ENCODE results near the gene ENGASE. TPM values are rescaled to one million over a fixed set of nuclear protein-coding genes. Genes with fewer than 3 reads are reported as not detected.
A peak's percentile ranks its signal among the peaks of the same experiment; 100 is the strongest.

The ENGASE gene
- total and polyA plus RNA-seq, 2 experiments from 2014 or later, result 48.8 to 69.8 TPM

DNA sequence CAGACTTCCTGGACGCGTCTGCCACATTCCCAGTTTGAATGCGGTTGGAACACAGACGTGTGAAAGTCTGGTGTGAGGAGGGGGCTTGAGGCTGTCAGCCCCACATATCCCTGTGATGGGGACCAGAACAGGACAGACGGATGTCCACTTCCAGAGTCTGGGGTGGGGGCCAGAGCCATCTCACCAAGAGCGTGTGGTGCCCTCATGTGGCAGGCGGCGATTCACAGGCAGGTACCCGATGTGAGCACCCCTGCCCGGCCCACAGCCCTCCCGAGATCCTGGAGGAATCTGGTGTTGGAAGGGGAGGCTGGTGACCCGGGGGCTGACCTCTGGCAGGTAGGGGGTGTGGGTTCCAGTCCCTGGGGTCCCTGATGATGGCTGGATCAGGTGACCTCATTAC, 51.5 kb downstream of the ENGASE start:
- Histone ChIP-seq H3K27ac (no peak overlapping the region), H3K27me3 (no peaks in the 10 kb centered on the region), H3K4me3 (no peak overlapping the region), H3K4me1 (ENCODE audit: low read depth) (no peaks in the 10 kb centered on the region), H3K9me3 (ENCODE audit: low read depth) (no peaks in the 10 kb centered on the region), H3K36me3 (no peaks in the 10 kb centered on the region)
- TF ChIP-seq, protein P1, sequence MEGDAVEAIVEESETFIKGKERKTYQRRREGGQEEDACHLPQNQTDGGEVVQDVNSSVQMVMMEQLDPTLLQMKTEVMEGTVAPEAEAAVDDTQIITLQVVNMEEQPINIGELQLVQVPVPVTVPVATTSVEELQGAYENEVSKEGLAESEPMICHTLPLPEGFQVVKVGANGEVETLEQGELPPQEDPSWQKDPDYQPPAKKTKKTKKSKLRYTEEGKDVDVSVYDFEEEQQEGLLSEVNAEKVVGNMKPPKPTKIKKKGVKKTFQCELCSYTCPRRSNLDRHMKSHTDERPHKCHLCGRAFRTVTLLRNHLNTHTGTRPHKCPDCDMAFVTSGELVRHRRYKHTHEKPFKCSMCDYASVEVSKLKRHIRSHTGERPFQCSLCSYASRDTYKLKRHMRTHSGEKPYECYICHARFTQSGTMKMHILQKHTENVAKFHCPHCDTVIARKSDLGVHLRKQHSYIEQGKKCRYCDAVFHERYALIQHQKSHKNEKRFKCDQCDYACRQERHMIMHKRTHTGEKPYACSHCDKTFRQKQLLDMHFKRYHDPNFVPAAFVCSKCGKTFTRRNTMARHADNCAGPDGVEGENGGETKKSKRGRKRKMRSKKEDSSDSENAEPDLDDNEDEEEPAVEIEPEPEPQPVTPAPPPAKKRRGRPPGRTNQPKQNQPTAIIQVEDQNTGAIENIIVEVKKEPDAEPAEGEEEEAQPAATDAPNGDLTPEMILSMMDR (IDR thresholded peaks at IDR 0.05; ENCODE audit: low read depth, low read length), result peak; percentile 17
- DNase-seq (ENCODE audit: low read depth in 1 of 2, low spot score in 1 of 2), result peak in 1 of 2 donors; percentile 6

DNA sequence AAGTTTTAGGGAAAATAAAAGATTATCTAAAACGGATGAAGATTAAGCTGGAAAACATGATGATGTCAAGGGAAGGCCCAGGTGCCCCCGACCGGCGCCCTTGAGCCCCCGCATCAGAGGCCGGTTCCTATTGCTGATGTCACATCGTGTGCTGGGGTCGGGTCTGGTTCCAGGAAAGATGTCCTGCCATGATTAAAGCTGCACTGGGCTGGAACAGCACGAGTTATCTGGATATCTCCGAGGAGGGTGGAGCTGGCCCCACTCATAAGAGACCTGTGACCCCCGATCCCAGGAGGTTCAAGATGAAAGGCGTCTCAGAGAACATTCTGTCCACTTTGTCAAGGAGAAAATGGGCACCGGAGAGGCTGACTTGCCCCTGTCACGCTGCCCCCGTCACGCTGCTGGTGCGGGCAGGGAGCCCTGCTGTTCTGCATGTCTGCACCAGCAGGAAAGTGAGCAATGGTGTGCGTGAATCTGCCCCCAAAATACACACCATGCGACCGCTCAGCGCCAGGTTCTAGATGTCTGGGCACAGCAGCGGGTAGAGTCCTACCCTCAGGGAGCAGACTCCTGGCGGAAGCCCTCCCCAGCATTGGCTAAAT, 53.0 kb downstream of the ENGASE start:
- H3K4me3 ChIP-seq, result no peak overlapping the region
- no peaks in the 10 kb centered on the region for H3K9me3 ChIP-seq (ENCODE audit: low read depth)
- no peaks in the 10 kb centered on the region for H3K36me3 ChIP-seq
- no peaks in the 10 kb centered on the region for H3K27me3 ChIP-seq
- DNase-seq (ENCODE audit: low read depth in 1 of 2, low spot score in 1 of 2), result no peak
- H3K4me1 ChIP-seq (ENCODE audit: low read depth), result no peaks in the 10 kb centered on the region
- TF ChIP-seq, protein P1 (IDR thresholded peaks at IDR 0.05; ENCODE audit: low read depth, low read length), result no peak
- H3K27ac ChIP-seq, result no peak overlapping the region

DNA sequence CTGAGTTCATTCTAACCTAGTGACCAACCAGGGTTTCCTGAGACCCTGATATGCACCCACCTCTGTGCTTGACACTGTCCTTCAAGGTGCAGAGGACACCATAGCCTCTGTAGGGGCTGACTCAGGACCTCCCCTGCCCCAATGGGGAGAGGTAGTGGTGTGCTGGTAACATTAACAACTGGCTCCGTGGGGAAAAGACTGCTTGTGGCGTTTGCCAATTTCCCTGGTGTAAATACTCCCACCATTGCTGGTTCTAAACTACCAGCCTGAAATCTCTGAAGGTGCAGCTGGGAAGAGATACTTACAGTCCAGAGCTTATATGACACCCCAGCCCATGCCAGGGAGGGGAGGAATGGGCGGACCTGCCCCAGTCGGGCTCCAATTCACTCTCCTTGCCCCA, 54.9 kb downstream of the ENGASE start:
- no peak for DNase-seq (ENCODE audit: low read depth in 1 of 2, low spot score in 1 of 2)
- Histone ChIP-seq H3K36me3 (no peaks in the 10 kb centered on the region), H3K9me3 (ENCODE audit: low read depth) (no peaks in the 10 kb centered on the region), H3K4me3 (no peak overlapping the region), H3K27ac (no peak overlapping the region), H3K4me1 (ENCODE audit: low read depth) (no peaks in the 10 kb centered on the region), H3K27me3 (no peaks in the 10 kb centered on the region)
- TF ChIP-seq, protein P1 (IDR thresholded peaks at IDR 0.05; ENCODE audit: low read depth, low read length), result no peak

DNA sequence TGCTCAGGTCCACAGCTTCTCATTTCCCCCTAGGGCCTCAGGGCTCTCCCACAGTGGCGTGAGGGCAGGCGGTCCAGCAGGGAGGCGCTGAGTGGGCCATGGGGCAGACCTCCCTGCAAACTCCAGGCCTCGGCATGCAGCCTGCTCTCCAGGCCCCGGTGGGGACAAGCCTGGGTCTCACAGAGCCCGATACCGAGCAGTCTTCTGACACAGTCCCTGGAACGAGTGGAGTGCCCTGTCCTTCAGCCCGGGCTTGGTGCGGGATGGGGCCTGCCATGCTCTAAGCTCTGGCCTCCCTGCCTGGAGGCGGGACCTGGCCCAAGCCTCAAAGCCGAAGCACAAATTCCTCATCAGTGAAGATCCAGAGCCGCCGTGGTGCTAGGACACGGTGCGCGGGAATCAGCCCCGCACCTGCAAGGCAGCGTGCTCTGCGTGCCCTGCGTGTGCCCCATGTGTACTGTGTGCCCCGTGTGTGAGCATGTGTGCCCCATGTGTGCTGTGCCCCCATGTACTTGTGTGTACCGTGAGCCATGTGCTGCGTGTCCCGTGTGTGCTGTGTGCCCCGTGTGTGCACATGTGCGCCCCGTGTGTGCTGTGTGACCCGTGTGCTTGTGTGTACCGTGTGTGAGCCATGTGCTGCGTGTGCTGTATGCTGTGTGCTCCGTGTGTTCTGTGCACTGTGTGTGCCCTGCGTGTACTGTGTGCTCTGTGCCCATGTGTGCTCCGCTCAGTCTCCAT, 56.1 kb downstream of the ENGASE start:
- Histone ChIP-seq H3K36me3 (no peaks in the 10 kb centered on the region), H3K27ac (no peak overlapping the region), H3K27me3 (no peaks in the 10 kb centered on the region), H3K4me1 (ENCODE audit: low read depth) (no peaks in the 10 kb centered on the region), H3K9me3 (ENCODE audit: low read depth) (no peaks in the 10 kb centered on the region), H3K4me3 (no peak overlapping the region)
- TF ChIP-seq, protein P1 (IDR thresholded peaks at IDR 0.05; ENCODE audit: low read depth, low read length), result no peak
- no peak for DNase-seq (ENCODE audit: low read depth in 1 of 2, low spot score in 1 of 2)

DNA sequence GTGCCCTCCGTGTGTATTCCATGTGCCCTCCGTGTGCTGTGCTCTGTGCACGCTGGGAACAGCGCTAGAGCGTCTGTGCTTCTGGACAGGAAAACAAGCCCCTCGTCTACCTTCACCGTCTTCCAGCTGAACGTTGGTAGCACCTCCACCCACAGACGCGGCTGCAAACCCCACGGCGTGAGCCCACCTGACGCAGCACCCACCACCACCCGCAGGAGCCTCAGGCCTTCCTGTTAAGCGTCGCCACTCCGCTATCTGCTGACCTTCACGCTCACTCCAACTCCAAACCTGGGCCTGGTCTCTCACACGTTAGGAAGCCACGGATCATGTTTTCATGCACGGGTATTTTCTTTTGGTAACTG, 56.6 kb downstream of the ENGASE start:
- no peaks in the 10 kb centered on the region for H3K4me1 ChIP-seq (ENCODE audit: low read depth)
- H3K27me3 ChIP-seq, result no peaks in the 10 kb centered on the region
- DNase-seq (ENCODE audit: low read depth in 1 of 2, low spot score in 1 of 2), result no peak
- no peak overlapping the region for H3K27ac ChIP-seq
- H3K4me3 ChIP-seq, result no peak overlapping the region
- no peaks in the 10 kb centered on the region for H3K9me3 ChIP-seq (ENCODE audit: low read depth)
- no peaks in the 10 kb centered on the region for H3K36me3 ChIP-seq
- TF ChIP-seq, protein P1 (IDR thresholded peaks at IDR 0.05; ENCODE audit: low read depth, low read length), result no peak

Data from cardiac muscle cell (in vitro differentiated cells and primary cell).